Smooth muscle cell (in vitro differentiated cells): ENCODE measurements around the gene KRT7. TPM values are rescaled to one million over a fixed set of nuclear protein-coding genes. Genes with fewer than 3 reads are reported as not detected.

Experiments
- DNase-seq: peaks from one replicate; lab custom pipeline; 2025; ENCODE audit not compliant: unreplicated experiment; lab: John Stamatoyannopoulos, UW
- H2AFZ ChIP-seq: fragments of 200-600 bp; sonication (generic); 2 replicates; pipeline ENCODE4 v1.6.0; 2016; ENCODE audit warnings: antibody characterized with exemption, low read depth, mild to moderate bottlenecking
- H3F3A ChIP-seq: fragments of 200-600 bp; sonication (generic); 2 replicates; pipeline ENCODE4 v1.6.0; 2017; ENCODE audit warnings: antibody characterized with exemption, low read depth
- H3K27ac ChIP-seq: fragments of 200-600 bp; sonication (generic); 2 replicates; pipeline ENCODE4 v1.5.1; 2016; ENCODE audit warnings: low read depth, mild to moderate bottlenecking
- H3K27me3 ChIP-seq: fragments of 200-600 bp; sonication (generic); 2 replicates; pipeline ENCODE4 v1.6.1; 2016; ENCODE audit warnings: low read depth, mild to moderate bottlenecking
- H3K36me3 ChIP-seq: fragments of 200-600 bp; sonication (generic); 2 replicates; pipeline ENCODE4 v1.5.1; 2016; ENCODE audit warnings: low read depth
- H3K4me1 ChIP-seq: fragments of 200-600 bp; sonication (generic); 2 replicates; pipeline ENCODE4 v1.5.1; 2016; ENCODE audit warnings: low read depth
- H3K4me2 ChIP-seq: fragments of 200-600 bp; sonication (generic); 2 replicates; pipeline ENCODE4 v1.6.0; 2016; ENCODE audit warnings: mild to moderate bottlenecking
- H3K4me3 ChIP-seq: fragments of 200-600 bp; sonication (generic); 2 replicates; pipeline ENCODE4 v1.5.1; 2016; ENCODE audit warnings: mild to moderate bottlenecking
- H3K79me2 ChIP-seq: fragments of 200-600 bp; sonication (generic); 2 replicates; pipeline ENCODE4 v1.6.0; 2016; ENCODE audit warnings: low read depth, mild to moderate bottlenecking
- H3K9ac ChIP-seq: fragments of 200-600 bp; sonication (generic); 2 replicates; pipeline ENCODE4 v1.6.0; 2016; ENCODE audit warnings: low read depth
- H3K9me3 ChIP-seq: fragments of 200-600 bp; sonication (generic); replicated peaks from 2 replicates; pipeline ENCODE4 v1.5.1; 2016; ENCODE audit warnings: low read depth
- H4K20me1 ChIP-seq: fragments of 200-600 bp; sonication (generic); 2 replicates; pipeline ENCODE4 v1.6.0; 2016; ENCODE audit warnings: low read depth
- WGBS: methylation state at CpG from one replicate; pipeline ENCODE4 v1.1.7; 2016; ENCODE audit warnings: low lambda C conversion rate; 5-methylcytosine and 5-hydroxymethylcytosine counted together
- polyA plus RNA-seq: library from polyadenylated mRNA; unstranded; fragments of >200 nt; fragmentation: Nextera tagmentation; extraction: Ambion mirVana; gene quantifications from 2 replicates; pipeline ENCODE4 v1.2.1, GENCODE V29; 2016
- total RNA-seq: library from RNA; depleted of rRNA; stranded (reverse); fragments of >200 nt; gene quantifications from 2 replicates; pipeline ENCODE4 v1.2.3, GENCODE V29; 2014
- TF ChIP-seq, protein P1 (sequence below): fragments of 200-600 bp; sonication (generic); IDR thresholded peaks from 2 replicates; pipeline ENCODE4 v1.5.1; 2017; ENCODE audit warnings: borderline replicate concordance, mild to moderate bottlenecking, antibody characterized with exemption; ENCODE audit not compliant: insufficient read depth, poor library complexity, severe bottlenecking

KRT7 gene
- total and polyA plus RNA-seq, 2 experiments from 2014 or later: 190 to 214 TPM

DNA sequence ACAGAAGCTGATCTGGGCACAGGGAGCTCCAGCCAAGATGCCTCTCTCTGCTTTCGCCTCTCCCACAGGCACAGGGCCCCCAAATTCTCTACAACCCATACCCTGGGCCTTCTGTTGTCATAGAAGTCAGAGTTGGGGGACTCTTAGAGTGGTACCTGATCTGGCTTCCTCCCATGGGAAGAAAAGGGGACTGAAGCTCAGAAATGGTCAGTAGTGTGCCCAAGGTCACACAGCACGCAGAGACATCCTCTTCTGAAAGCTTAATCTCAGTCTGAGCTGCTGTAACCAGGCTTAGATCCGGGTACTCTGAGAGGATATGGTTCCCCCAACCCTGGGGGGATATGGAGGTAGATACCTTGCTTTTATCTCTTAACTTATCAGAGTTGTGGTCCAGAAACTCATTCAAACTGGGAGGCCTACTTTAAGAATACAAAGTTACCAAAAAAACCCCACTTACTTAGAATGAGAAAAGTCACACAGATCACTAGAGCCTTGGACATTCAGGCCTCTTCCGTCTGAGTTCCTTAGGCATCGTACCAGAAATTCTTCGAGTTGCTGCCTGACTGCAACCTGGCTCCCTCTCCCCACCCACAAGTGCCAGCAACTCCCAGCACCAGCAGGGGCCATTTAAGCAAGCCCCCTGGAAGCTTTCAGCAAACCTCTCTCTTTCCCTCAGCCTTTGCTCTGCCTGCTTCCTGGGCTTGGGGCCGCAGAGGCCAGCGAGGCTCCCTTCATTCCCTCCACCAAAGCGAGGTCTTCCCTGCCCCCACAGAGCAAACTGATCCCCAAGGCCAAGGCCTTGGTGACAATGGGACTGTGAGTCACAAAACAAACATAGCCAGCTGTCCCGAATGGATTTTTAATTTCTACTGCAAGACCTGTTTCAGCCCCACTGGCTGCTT lies 13.9 kb downstream of the KRT7 start:
- no peak overlapping the region for H2AFZ ChIP-seq
- H3K27me3 ChIP-seq: peaks cover 29% of the 10 kb centered on the region
- no peak for DNase-seq
- WGBS: 52% methylated on average over 10 of the region's 10 CpGs
- no peak overlapping the region for H3K4me2 ChIP-seq
- H3K36me3 ChIP-seq: no peaks in the 10 kb centered on the region
- H4K20me1 ChIP-seq: peaks cover 6% of the 10 kb centered on the region
- H3K4me1 ChIP-seq: no peaks in the 10 kb centered on the region
- no peaks in the 10 kb centered on the region for H3F3A ChIP-seq
- no peak overlapping the region for H3K27ac ChIP-seq
- H3K9me3 ChIP-seq: no peaks in the 10 kb centered on the region
- no peaks in the 10 kb centered on the region for H3K79me2 ChIP-seq
- H3K4me3 ChIP-seq: no peak overlapping the region
- TF ChIP-seq, protein P1, sequence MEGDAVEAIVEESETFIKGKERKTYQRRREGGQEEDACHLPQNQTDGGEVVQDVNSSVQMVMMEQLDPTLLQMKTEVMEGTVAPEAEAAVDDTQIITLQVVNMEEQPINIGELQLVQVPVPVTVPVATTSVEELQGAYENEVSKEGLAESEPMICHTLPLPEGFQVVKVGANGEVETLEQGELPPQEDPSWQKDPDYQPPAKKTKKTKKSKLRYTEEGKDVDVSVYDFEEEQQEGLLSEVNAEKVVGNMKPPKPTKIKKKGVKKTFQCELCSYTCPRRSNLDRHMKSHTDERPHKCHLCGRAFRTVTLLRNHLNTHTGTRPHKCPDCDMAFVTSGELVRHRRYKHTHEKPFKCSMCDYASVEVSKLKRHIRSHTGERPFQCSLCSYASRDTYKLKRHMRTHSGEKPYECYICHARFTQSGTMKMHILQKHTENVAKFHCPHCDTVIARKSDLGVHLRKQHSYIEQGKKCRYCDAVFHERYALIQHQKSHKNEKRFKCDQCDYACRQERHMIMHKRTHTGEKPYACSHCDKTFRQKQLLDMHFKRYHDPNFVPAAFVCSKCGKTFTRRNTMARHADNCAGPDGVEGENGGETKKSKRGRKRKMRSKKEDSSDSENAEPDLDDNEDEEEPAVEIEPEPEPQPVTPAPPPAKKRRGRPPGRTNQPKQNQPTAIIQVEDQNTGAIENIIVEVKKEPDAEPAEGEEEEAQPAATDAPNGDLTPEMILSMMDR: no peak
- no peak overlapping the region for H3K9ac ChIP-seq

DNA sequence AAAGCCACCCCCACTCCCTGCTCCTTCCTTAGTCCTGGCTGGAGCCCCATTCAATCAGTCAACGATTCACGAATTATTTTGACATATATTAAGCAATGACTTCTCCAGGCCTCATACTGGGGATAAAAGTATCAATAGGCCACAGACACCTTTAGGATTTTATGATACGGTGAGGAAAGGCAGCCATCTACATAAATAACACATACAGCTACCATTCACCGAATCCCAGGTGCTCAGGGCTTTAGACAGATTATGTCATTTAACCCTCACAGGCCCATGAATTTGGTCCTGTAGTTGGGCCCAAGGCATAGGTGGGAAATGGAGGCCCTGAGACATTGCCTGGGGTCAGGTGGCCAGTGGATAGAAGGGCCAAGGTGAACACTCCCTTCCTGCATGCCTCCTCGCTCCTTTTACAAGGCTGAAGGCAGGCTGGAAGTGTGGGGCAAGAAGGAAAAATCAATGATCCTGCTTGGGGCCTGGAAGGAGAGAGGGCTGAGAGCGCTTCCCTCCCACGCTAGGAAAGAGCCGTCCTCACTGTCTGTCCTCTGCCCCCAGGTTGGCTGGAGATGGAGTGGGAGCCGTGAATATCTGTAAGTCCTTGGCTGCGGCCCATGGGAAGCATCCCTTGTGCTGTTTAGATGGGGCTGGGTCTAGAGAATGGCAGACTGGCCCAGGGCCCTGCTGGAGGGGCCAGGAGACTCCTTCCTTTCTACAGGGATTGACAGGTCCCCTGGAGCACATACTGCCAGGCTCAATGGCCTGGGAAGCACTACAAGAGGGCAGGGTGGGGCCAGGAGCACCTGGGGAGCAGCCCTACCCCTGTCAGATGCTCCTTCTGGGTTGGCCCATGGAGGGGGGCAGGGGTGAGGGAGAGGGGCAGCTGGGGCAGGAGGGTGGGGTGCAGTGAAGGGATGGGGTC lies 14.8 kb downstream of the KRT7 start:
- no peak for DNase-seq
- H3K27me3 ChIP-seq: peaks cover 38% of the 10 kb centered on the region

DNA sequence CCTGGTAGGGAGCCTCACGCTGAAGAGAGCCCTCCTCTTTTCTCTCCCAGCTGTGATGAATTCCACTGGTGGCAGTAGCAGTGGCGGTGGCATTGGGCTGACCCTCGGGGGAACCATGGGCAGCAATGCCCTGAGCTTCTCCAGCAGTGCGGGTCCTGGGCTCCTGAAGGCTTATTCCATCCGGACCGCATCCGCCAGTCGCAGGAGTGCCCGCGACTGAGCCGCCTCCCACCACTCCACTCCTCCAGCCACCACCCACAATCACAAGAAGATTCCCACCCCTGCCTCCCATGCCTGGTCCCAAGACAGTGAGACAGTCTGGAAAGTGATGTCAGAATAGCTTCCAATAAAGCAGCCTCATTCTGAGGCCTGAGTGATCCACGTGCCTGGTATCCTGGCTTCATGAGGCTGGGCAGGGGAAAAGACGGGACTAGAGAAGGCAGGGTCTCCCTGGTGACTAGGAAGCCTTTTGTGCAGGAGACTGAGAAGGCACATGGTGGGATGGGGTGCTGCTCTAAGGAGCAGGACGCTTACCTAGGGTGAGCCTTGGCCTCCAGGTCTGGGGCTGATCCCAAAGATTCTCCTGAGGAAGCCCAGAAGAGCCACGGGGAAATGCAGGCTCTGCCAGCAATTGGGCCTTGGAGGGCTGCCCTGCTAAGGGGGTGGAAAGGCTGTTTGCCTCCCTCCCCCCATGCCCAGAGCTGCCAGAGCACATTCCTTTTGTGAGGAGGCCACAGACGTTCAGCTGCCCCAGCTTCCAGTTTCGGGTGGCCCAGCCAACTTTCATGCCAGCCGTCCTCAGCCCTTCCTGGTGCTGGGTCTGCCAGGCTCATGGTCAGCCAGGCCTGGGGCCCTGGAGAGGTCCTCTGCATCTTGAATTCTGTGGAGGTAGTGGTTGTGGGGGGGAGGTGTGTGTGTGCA lies 15.8 kb downstream of the KRT7 start:
- Histone ChIP-seq H3K9ac (no peak overlapping the region), H3K4me2 (no peak overlapping the region), H2AFZ (no peak overlapping the region), H3K4me3 (no peak overlapping the region), H3K9me3 (no peaks in the 10 kb centered on the region), H4K20me1 (peaks cover 1% of the 10 kb centered on the region), H3K27me3 (peaks cover 45% of the 10 kb centered on the region), H3K4me1 (no peaks in the 10 kb centered on the region), H3F3A (no peaks in the 10 kb centered on the region), H3K36me3 (no peaks in the 10 kb centered on the region), H3K27ac (no peak overlapping the region), H3K79me2 (no peaks in the 10 kb centered on the region)
- TF ChIP-seq, protein P1: no peak
- DNase-seq: no peak
- 84% methylated on average over 18 of the region's 18 CpGs for WGBS

More for the DNA sequence above, 14.8 kb downstream of the KRT7 start:
- H2AFZ ChIP-seq: no peak overlapping the region
- TF ChIP-seq, protein P1: no peak
- no peak overlapping the region for H3K27ac ChIP-seq
- no peaks in the 10 kb centered on the region for H3K79me2 ChIP-seq
- H3K9ac ChIP-seq: no peak overlapping the region
- H3K4me2 ChIP-seq: no peak overlapping the region
- H3K4me3 ChIP-seq: no peak overlapping the region
- H3K9me3 ChIP-seq: no peaks in the 10 kb centered on the region
- H3F3A ChIP-seq: no peaks in the 10 kb centered on the region
- 83% methylated on average over 10 of the region's 10 CpGs for WGBS
- H4K20me1 ChIP-seq: peaks cover 6% of the 10 kb centered on the region
- H3K4me1 ChIP-seq: no peaks in the 10 kb centered on the region
- no peaks in the 10 kb centered on the region for H3K36me3 ChIP-seq
